GM10266 (cell line): ENCODE data around the gene ZDHHC5.

Experiments used
- DNase-seq: peaks from one replicate; pipeline ENCODE4 v3.0.0; 2012; ENCODE audit errors: extremely low spot score
- TF ChIP-seq, protein P1 (sequence below): IDR thresholded peaks from 2 replicates; pipeline ENCODE4 v1.5.1; 2012; ENCODE audit warnings: mild to moderate bottlenecking, low read depth; ENCODE audit not compliant: control insufficient read depth, insufficient read depth; ENCODE audit errors: missing control alignments

Gene ZDHHC5

DNA sequence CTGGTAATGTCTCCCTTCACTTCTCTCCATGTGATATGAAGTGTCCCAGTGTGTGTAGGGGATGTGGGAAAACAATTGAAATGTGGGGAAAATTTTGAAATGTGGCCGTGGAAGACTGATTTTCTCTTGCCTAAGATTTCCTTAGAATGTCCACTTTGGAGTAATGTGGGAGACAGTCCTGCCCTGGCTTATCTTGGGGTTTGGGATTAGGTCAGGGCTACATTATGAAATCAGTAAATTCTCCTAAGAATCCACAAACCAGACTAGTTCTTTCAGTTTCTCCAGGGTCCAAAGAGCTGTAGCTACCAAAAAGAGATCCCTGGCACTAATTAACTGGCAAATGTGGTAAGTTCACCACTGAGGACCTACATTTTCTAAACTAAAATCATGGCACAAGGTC, 41.0 kb upstream of the ZDHHC5 start:
- DNase-seq, result no peak
- TF ChIP-seq, protein P1, sequence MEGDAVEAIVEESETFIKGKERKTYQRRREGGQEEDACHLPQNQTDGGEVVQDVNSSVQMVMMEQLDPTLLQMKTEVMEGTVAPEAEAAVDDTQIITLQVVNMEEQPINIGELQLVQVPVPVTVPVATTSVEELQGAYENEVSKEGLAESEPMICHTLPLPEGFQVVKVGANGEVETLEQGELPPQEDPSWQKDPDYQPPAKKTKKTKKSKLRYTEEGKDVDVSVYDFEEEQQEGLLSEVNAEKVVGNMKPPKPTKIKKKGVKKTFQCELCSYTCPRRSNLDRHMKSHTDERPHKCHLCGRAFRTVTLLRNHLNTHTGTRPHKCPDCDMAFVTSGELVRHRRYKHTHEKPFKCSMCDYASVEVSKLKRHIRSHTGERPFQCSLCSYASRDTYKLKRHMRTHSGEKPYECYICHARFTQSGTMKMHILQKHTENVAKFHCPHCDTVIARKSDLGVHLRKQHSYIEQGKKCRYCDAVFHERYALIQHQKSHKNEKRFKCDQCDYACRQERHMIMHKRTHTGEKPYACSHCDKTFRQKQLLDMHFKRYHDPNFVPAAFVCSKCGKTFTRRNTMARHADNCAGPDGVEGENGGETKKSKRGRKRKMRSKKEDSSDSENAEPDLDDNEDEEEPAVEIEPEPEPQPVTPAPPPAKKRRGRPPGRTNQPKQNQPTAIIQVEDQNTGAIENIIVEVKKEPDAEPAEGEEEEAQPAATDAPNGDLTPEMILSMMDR, result no peak

DNA sequence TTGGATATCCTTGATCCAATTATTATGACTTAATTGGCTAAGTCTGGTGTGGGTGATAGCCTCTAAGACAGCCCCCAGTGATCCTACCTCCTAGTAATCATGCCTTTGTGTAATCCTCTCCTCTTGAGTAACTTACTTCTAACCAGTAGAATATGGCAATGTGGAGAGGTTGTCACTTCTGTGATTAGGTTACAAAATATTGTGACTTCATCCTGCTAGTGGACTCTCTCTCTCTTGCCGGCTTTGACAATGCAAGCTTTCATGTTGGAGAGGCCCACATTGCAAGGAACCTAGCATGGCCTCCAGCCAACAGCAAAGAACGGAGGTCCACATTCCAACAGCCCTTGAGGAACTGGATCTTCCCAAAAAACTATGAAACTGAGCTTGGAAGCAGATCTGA, 37.7 kb upstream of the ZDHHC5 start:
- TF ChIP-seq, protein P1, result no peak

DNA sequence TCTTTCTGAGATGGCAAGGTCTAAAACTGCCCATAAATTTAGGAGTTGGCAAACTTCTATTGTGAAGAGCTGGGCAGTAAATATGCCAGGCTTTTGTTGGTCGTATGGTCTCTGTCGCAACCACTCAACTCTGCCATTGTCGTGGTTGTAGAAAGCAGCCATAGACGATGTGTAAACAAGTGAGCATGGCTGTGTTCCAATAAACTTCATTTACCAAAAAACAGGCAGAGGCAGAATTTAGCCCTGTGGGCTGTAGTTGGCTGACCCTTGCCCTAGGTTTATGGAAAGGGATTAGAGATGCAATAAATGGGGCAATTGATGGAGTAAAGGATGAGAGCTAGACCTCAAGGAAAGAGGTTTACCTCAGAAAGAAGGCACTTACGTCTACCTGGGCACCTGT, 35.8 kb upstream of the ZDHHC5 start:
- no peak for DNase-seq
- TF ChIP-seq, protein P1, result no peak

More for the DNA sequence above, 37.7 kb upstream of the ZDHHC5 start:
- DNase-seq, result no peak

DNA sequence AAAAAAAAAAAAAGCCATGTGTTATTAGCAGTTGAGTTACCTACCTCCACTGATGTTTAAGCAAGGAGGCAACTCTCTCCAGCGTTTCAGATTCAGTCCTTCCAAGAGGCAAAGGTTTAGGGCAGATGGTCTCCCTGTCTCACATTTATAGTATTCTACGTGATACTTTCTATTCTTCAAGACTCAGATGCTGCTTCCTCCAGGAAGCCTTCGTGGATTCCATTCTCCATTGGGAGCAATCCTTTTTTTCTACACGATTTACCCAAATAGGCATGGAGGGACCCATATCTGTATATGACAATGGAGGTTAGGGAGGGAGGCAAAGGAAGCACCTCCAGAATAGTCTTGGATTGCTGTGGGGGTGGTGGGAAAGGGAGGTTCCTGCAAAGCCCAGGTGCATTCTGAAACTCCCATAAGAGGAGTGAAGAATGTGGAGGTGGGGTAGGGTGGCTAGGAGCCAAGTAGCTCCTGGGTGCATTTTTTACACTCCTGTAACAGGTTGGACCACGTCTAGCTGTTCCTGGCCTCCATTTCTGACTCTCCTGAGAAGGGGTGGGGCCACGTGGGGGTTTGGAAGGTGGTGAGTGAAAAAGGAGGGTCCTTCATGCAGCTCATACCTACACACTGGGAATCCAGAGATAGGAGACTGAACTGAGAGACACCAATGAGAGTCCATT, 34.4 kb upstream of the ZDHHC5 start:
- no peak for DNase-seq
- TF ChIP-seq, protein P1, result no peak

DNA sequence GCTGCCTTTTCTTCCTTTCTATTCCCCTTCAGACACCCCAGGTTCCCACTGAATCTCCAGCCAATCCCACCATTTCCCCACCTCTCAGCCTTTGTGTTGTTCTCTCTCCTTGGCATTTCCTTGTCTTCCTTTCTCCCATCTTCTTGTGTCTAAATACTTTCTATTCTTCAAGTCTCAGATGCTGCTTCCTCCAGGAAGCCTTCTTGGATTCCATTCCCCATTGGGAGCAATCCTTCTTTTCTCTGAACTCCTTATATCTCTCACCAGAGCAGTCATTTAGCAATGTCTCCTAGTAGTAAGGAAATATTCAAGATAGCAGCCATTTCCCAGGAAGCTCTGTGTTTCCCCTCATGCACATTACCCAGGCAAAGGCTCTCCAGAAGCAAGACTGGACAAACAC, 33.6 kb upstream of the ZDHHC5 start:
- no peak for DNase-seq
- TF ChIP-seq, protein P1, result no peak

DNA sequence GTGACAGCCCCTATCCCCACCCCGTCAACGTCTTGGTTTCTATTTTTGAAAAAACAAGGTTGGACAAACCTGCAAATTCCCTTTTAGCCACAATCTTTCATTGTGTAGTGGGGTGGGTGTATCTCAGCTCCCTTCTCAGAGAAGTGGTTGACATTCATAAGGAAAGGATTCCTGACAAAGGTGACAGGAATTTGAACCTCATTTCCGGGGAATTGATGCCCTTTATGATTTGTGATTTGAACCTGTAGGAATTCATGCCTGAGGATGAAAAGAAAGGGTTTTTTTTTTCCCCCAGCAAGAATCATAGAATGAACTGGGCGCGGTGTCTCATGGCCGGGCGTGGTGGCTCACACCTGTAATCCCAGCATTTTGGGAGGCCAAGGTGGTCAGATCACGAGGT, 32.7 kb upstream of the ZDHHC5 start:
- TF ChIP-seq, protein P1, result no peak
- DNase-seq, result no peak

DNA sequence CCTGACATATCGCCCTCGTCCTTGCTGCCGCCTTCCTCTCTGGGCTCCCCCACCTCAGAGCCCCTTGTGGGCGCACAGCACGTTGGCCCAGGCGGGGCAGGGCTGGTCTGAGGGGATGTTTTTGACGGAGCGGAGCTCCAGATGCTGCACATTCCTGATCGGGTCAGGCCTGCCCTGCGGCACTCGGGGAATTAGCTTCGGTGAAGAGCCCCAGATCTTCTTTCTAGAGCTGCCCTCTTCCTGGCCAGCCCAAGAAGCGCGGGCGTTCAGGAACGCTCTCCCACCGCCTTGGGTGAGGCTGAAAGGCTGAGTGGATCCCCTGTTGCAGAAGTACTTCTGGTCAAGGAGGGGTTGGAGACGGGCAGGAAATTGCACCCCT, 30.3 kb upstream of the ZDHHC5 start:
- TF ChIP-seq, protein P1, result no peak

More for the DNA sequence above, 30.3 kb upstream of the ZDHHC5 start:
- DNase-seq, result no peak
